Measurements from ENCODE around the gene FHL3. TPM values are rescaled to one million over a fixed set of nuclear protein-coding genes. Genes with fewer than 3 reads are reported as not detected.

The FHL3 gene, protein sequence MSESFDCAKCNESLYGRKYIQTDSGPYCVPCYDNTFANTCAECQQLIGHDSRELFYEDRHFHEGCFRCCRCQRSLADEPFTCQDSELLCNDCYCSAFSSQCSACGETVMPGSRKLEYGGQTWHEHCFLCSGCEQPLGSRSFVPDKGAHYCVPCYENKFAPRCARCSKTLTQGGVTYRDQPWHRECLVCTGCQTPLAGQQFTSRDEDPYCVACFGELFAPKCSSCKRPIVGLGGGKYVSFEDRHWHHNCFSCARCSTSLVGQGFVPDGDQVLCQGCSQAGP
- 10 to 100 TPM; 15.7 to 17.3 (median 16.7) TPM for polyA plus RNA-seq (ENCODE audit: insufficient read length in 3 of 3)

DNA sequence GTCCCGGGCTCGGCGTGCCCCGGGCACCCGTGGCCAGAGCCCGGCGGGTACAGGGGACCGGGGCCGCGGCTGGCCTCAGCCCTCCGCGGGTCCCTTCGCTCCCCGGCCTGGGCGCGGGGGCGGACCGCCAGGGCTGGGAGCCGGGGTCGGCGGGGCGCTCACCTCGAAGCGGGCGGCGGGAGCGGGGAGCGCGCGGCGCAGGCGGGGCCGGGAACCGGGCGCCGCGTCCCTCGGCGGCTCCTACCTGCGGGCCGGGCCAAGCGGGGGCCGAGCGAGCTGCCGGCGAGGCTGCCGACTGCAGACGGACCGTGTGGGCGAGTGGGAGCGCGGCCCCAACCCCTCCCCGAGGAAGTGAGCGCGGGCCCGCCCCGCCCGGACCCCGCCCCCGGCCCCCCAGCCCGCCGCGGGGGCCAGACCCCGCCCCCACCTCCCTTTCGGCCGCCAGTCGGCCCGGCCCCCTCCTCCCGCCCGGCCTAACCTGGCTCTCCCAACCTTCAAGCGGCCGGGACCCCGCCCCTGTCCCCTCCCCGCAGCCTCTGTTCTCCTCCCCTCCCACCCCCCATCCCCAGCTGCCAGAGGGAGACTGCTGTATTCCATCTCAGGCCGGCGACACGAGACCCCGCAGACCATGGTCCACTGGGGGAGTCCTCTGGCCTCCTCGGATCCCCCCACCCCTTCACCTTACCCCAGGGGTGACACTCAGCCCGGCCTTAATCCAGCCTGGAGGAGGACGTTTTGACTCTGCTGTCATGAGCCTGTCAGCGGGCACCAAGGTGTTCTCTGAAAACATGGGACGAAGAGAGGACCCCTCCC, at the start of gene FHL3:
TSS of gene FHL3 (minus strand) at position 320 of the 813 bp plus-strand sequence. CDS start 6,102 bp downstream, outside the sequence.
- DNase-seq (ENCODE audit: low read depth in 3 of 3, low spot score in 2 of 3) = no peak

DNA sequence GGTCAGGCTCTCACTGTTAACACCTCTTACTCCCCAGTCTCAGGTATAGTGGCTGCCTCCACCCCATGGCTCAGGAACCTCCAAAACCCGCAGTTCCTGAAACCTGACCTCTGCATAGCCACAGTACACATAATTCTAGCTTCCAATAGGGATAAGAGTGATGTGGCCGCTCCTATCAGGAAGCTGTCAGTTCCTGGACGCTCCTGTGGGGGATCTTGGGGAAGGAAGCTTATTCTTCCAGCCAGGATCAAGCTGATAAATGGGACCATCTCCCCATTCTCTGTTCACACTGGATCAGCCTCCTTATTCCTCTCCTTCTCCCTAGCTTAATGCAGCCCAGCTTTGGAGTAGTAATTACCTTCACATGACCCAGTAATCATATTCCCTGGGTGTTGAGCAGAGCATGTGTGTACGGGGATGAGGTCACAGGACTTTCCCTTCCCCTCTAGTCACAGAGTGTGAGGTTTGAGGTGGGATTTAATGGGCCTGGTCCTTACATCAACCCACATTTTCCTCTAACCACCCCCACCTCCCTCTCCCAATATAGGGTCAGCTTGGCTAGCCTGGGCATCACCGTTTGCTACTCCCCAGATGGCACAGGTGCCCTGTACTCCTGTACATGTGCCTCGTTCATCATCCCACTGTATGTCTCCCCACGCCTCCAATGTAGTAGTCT, 48.2 kb upstream of the FHL3 start:
- no peak for DNase-seq (ENCODE audit: low read depth in 3 of 3, low spot score in 2 of 3)

DNA sequence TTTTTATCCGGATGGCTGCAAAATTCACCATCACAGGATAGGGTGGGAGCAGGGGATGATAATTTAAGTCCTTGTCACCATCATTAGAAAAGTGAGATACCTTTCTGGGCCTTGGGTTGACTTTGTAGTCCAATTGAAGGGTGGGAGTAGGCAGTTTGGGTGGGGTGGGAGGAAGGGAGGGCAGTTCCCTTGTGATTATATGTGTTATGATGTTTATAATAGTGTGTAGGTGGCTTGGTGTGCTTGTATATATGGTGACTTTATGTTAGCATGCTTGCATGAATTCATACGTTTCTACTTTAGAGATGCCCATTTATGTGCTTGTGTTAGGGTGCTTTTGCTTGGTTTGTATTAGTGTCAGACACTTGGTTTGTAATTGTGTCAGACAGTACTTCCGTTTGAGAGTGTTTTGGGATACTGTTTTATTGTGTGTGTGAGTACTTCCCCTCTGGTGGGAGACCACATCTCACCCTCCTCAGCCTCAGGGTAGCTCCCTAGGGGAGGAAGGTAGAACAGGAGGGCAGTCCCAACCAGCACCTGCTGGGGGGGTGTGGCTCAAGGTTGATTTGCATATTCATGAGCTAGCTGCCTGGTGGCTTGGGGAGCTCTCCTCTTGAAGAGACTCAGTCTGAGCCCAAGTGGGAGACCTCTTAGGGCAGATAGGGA, 47.6 kb upstream of the FHL3 start:
- DNase-seq (ENCODE audit: low read depth in 3 of 3, low spot score in 2 of 3) = no peak

DNA sequence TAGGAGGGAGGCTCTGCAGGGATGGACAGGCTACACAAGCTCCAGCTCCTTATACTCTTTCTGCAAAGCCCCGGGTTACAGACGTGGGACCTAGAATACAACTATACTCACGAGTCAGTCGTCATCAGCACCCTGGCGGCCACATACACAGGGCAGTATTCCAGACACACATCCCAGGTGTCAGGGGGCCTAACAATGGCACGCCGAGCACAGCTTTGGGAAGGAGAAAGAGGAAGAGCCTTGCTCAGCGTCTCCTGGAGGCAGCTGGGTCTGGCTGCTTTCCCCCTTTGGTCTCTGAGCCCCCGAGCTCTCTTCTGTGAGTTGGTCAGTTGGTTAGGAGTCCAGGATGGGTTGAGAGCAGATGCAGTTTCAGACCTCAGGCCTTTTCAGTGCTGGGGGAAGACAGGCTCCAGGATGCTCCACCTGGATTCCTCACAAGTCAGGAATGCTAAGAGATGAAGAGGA, 45.8 kb upstream of the FHL3 start:
- no peak for DNase-seq (ENCODE audit: low read depth in 3 of 3, low spot score in 2 of 3)

DNA sequence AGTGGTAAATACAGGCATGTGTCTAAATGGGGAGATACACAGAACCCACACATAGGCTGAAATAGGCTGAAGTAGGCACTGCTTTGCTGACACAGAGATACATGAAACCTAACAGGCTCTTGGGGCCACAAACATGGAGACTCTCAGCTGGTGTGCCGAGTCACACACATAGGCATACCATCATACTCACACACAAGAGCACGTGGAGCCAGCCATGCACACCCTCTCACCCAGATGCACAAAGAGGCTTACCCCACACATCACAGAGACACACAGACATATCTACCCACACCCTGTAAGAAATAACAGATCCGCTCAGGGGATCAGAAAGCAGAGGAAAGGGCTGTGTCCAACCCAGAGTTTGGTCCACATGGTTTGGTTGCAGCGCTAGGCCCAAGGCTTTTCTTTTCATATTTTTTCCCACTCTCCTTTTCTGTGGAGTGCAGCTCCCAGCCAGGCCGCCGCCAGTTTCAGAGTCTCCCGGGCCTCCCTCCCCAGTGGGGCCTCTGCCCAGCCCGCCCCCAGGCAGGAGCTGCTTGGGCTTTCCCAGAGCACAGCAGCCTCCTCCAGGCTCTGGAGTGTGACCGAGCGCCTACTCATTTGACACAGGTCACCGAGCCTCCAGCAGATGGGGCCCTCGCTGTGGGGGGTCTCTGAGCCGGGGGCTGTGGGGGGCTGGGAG, 45.2 kb upstream of the FHL3 start:
- no peak for DNase-seq (ENCODE audit: low read depth in 3 of 3, low spot score in 2 of 3)

DNA sequence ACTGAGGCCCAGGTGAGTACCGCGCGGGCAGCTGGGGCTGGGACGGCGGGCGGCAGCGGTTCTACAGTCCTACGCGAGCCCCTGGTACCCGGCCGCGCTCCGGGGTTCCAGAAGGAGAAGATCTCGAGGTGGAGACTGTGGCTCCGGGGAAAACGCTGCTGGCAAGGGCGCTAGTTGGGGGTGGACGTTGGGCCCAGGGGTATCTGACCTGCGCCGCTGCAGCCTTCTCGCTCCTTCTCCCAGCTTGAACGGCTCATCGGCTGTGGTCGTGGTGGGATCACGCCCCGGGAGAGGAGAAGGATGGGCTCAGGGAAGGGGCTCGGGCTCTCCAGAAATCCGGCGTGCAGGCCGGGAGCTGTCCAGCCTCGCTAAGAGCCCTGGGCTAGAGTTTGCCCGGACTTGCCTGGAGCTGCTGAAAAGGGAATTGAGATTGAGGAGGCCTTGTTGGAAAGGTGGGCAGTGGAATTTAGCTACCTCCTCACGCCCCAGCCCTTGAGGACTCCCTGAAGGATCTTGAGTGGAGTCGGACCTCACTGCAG, 42.4 kb upstream of the FHL3 start:
- DNase-seq (ENCODE audit: low read depth in 3 of 3, low spot score in 2 of 3) = no peak

DNA sequence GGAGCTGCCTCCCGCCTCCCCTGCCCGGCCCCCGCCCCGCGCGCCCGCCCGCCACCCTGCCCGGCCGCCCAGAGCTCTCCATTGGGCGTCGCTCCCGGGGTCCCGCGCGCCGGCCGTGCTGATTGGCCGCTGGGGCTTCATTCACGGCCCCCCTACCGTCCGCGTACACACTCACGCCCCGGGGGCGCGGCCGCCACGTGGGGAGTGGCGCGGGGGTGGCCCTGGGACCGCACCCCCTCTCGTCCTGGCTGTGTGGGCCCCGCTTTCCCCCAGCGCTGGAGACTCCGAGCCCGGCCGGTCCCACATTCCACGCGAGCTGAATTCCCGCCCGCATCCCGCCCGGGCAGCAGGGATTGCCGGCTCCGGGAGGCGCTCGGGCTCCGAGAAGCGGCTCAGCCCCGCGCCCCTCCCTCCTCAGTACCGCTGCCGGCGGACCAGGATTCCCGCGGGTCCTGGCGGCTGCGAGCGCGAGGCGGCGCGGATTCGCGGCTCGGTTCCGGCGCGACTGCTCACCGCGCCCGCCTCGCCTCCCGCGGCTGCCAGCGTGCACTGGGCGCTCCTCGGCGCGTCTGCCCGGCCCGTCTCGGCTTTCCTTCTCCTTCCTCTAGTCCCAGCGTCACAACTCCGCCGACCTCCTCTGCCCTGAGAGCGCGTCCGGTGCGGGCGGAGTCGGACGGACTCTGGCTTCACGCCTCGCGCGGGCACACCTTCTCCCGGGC, 41.7 kb upstream of the FHL3 start:
- no peak for DNase-seq (ENCODE audit: low read depth in 3 of 3, low spot score in 2 of 3)

DNA sequence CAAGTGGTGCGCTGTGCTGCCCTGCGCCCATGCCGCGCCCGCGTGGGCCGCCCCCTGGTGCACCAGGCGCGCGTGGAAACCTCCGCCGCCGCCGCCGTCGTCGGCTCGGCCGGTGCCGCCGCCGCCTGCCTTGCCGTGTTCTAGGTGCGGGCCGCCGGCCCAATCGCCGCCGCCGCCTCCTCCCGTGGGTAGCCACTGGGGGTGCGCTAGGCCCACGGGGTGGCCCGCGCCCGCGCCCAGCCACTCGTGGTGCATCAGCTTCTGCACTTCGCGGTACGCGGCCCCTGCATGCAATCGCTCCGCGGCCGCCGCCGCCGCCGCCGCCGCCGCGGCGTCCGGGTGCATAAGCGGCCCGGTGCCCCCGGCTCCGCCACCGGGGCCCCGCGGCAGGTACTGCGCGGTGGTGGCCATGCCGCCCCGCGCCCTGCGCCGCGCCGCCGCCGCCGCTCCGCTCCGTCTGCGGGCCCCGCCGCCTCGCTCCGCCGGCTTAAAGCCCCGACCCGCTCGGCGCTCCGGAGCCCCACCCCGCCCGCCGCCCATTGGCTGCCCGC, 41.1 kb upstream of the FHL3 start, which contains the start of gene POU3F1:
TSS of gene POU3F1 (minus strand) at position 461 of the 551 bp plus-strand sequence. CDS start at position 411, 50 bp downstream.
- no peak for DNase-seq (ENCODE audit: low read depth in 3 of 3, low spot score in 2 of 3)

DNA sequence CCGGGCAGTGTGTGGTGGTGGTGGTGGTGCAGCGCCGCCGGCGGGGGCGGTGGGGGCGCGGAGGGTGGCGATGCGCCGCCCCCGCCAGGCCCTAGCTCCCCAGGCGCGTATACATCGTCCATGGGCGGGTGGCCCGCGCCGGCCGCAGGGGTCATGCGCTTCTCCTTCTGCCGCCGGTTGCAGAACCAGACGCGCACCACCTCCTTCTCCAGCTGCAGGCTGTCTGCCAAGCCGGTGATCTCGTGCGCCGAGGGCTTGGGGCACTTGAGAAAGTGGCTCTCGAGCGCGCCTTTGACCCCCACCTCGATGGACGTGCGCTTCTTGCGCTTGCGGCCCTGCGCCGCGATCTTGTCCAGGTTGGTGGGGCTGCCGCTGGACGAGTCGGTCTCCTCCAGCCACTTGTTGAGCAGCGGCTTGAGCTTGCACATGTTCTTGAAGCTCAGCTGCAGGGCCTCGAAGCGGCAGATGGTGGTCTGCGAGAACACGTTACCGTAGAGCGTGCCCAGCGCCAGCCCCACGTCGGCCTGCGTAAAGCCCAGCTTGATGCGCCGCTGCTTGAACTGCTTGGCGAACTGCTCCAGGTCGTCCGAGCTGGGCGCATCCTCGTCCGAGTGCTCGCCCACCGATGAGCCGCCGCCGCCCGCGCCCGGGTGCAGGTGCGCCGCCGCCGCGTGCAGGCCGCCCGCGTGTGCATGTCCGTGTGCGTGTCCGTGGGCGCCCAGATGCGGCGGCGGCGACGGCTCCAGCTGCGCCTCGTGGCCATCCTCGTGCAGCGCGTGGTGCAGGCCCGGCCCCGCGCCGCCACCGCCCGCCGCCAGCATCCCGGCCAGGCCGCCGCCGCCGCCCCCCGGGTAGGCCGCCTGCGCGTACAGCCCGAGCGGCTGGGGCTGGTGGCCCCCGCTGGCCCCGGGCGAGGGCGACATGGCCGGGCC, 40.4 kb upstream of the FHL3 start:
- no peak for DNase-seq (ENCODE audit: low read depth in 3 of 3, low spot score in 2 of 3)

DNA sequence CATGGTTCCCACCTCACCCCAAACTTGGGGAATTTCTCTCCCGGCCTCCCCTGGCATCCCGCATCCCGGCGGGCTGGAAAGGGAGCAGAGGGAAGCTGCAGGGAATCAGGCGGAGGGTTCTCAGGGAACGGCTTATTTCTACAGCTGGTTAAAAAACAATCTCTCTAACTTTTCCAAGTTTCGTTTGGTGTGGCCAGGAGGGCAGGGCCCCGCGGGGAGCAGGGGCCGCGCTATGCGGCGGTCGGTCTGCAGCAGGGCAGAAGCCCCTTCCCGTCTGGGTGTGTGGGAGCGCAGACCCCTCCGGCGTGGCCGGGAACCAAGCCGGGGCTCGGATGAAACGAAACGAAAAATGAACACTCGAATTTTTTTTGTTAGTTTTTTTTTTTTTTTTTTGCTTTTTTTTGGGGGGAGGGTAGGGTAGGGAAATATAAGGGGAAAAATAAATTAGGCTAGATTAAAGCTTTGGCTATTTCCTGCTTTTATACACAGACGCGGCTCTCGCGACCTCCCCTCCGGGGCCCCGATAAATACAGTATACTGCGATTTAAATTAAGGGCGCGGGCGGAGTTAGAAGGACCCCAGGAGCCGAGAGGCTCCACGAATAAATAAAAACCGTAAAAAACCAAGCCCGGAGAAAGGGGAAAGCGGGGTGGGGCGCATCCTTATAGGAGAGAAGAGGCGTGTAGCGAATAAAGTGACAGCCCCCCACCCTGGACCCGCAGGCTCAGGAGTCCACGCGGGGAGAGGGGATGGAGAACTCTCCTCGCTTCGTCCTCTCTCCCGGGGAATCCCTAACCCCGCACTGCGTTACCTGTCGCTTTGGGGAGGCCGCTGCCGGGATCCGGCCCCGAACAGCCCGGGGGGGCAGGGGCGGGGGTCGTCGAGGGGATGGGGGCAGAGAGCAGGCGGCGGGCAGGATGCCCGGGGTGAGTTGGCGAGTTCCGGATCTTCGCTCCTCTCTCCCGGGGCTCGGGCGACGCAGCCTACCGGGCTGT, 39.2 kb upstream of the FHL3 start:
- no peak for DNase-seq (ENCODE audit: low read depth in 3 of 3, low spot score in 2 of 3)

DNA sequence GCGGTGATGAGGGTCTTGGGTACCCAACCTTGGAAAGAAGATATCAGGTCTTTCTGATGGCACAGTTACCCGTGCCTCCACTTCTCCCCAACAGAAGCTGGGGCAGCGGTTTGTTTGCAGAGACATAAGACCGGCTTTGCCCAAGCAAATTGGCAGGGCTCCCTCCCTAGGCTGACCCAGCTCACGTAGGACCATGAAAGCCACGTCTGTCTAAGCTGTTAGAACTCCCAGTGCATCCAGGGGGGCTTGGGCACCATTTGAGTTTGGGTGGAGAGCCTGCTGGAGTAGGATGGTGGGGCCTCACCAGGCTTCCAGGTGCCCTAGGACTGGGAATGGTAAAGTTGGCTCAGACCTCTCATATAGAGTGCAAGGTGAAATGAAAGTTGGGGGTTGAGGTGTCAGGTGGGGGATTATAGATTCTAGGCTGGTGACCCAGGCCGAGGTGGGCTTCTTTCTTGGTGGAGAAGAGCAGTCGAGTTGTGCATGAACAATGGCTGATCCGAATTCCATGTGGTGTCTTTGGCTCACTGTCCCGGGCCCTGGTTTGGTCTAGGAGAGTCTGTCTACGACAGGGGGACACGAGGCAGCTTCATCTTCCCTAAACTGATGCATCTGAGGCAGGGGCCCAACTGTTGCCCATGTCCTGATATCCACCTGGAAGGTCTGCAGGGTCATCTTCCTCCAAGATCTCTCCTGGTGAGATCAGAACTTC, 37.9 kb upstream of the FHL3 start:
- DNase-seq (ENCODE audit: low read depth in 3 of 3, low spot score in 2 of 3) = no peak

DNA sequence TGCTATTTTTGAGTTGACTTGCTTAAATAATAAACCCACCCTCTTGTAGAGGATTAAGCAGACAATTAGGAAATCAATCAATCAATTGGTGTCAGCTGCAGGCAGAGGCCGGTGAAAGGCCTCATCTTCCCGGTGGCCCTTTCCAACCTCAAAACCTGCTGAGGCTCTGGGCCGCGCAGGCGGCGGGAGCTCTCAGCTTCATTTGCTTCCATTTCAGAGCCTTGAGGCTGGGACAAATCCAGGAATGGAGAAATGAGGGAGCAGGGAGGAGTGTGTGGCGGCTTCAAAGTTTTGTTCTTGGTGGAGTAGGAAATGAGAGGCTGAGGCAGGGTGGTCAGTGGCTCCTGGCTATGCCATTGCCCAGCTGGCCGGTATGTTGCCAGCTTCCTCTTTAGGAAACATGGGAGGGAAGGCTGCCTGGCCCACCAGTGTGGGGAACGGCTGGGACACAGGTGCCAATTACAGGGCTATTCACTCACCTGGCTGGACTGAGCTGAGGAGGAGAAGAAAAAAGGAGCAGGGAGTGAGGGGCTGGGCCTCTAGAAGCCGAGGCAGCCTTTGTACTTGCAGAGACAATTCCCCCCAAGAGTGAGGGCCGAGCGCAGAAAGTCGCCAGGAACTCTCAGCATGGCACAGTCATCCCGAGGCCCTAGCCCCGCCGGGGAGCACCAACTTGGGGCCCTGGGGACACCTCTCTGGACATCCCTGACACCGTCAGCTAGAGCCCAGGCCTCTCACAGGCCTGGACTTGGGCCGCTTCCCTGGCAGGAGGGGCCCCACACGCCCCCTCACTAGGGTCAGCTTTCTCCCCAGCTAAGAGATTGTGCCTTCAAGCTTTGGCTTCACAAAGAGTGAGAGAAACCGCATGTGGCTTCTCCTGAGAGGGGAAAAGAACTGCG, 36.9 kb upstream of the FHL3 start:
- no peak for DNase-seq (ENCODE audit: low read depth in 3 of 3, low spot score in 2 of 3)

DNA sequence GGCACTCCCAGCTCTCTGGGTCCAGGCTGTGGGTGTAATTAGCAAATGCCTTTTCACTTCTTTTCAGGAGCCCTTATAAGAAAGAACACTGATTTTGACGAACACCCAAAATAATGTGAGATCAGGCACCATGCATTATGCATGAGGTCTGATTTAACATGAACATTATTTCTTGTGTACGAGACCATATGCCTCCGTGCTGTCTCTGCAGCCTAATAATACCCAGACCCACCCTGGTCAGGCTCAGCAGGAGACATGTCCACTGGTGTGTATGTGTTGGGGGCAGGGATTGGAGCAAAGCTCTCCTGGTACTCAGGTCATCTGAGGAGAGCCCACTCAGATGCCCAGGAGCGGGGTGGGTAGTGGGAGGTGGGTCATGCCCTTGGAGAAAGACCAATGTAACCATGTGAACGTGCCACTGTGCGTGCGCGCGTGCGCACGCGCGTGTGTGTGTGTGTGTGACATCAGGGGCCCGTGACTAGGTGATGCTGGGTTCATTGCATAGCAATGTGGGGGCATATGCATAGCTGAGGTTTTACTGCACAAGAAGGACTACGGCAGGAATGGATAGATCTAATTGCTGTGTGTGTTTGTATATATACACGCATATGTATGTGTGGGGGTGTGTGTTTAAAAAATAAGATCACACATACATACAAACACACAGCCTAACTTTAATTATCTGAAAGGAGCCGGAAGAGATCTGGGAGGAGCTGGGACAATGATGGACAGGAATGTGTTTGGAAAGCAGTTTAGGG, 34.2 kb upstream of the FHL3 start:
- DNase-seq (ENCODE audit: low read depth in 3 of 3, low spot score in 2 of 3) = no peak

DNA sequence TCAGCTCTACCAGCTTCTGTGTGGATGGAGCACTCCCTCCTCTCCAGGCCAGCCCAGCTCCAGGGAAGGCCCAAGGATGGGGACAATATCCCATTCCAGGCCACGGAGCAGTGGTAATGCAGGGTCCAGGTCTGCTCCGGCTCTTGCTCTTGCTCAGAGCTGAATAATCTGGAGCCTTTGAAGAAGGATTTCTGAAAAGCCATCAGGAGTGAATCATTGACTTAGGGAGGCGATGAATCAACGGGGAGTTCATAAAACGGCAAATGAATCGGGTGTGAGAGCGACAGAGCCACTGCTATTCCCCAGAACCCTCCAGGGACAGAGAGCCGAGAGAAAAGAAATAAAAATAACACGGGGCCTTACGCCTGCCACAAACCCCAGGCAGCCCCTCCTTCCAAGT, 33.5 kb upstream of the FHL3 start:
- no peak for DNase-seq (ENCODE audit: low read depth in 3 of 3, low spot score in 2 of 3)
